ENCODE results near the gene TMEM129.

TMEM129 gene

GRCh38 chr4:1721003-1721665, at the start of gene TMEM129, which contains the start of gene TACC3:
Gene TMEM129 (minus strand): TSS chr4:1721323. CDS start chr4:1720837, 486 bp downstream.
Gene TACC3 (plus strand): TSS chr4:1721521. CDS start chr4:1723422, 1,901 bp downstream.
- in situ Hi-C loops (cut with MboI; ENCODE audit: low sequenced_read_pairs) = no loop called here

- in situ Hi-C loops (cut with MboI; ENCODE audit: low sequenced_read_pairs) = no loop called here
Observed at GRCh38 chr4:1770791-1771231, 49.7 kb upstream of the TMEM129 start.

GRCh38 chr4:1770245-1770644, 49.1 kb upstream of the TMEM129 start:
- in situ Hi-C loops (cut with MboI; ENCODE audit: low sequenced_read_pairs) = no loop called here

- in situ Hi-C loops (cut with MboI; ENCODE audit: low sequenced_read_pairs) = no loop called here
Observed at GRCh38 chr4:1769692-1770091, 48.6 kb upstream of the TMEM129 start.

GRCh38 chr4:1768367-1769034, 47.4 kb upstream of the TMEM129 start:
- in situ Hi-C loops (cut with MboI; ENCODE audit: low sequenced_read_pairs) = no loop called here

- in situ Hi-C loops (cut with MboI; ENCODE audit: low sequenced_read_pairs) = no loop called here
Observed at GRCh38 chr4:1767770-1768366, 46.7 kb upstream of the TMEM129 start.

- in situ Hi-C loops (cut with MboI; ENCODE audit: low sequenced_read_pairs) = no loop called here
Observed at GRCh38 chr4:1767061-1767769, 46.1 kb upstream of the TMEM129 start.

GRCh38 chr4:1766106-1767060, 45.3 kb upstream of the TMEM129 start:
- in situ Hi-C loops (cut with MboI; ENCODE audit: low sequenced_read_pairs) = no loop called here

GRCh38 chr4:1765409-1766072, 44.4 kb upstream of the TMEM129 start:
- in situ Hi-C loops (cut with MboI; ENCODE audit: low sequenced_read_pairs) = no loop called here

GRCh38 chr4:1764670-1765069, 43.5 kb upstream of the TMEM129 start:
- in situ Hi-C loops (cut with MboI; ENCODE audit: low sequenced_read_pairs) = no loop called here

- in situ Hi-C loops (cut with MboI; ENCODE audit: low sequenced_read_pairs) = no loop called here
Observed at GRCh38 chr4:1763550-1764080, 42.5 kb upstream of the TMEM129 start.

GRCh38 chr4:1763070-1763549, 42.0 kb upstream of the TMEM129 start:
- in situ Hi-C loops (cut with MboI; ENCODE audit: low sequenced_read_pairs) = no loop called here

GRCh38 chr4:1762264-1763010, 41.3 kb upstream of the TMEM129 start:
- in situ Hi-C loops (cut with MboI; ENCODE audit: low sequenced_read_pairs) = no loop called here

- in situ Hi-C loops (cut with MboI; ENCODE audit: low sequenced_read_pairs) = no loop called here
Observed at GRCh38 chr4:1761130-1761689, 40.1 kb upstream of the TMEM129 start.

- in situ Hi-C loops (cut with MboI; ENCODE audit: low sequenced_read_pairs) = no loop called here
Observed at GRCh38 chr4:1760521-1761071, 39.5 kb upstream of the TMEM129 start.

GRCh38 chr4:1759818-1760223, 38.7 kb upstream of the TMEM129 start:
- in situ Hi-C loops (cut with MboI; ENCODE audit: low sequenced_read_pairs) = no loop called here

- in situ Hi-C loops (cut with MboI; ENCODE audit: low sequenced_read_pairs) = no loop called here
Observed at GRCh38 chr4:1759170-1759817, 38.2 kb upstream of the TMEM129 start.
